NCI-H187 (cell line): ENCODE measurements around the gene ADORA1.

ENCODE experiments used
- DNase-seq, 2 experiments: peaks; one replicate each; lab custom pipeline; 2025; lab: John Stamatoyannopoulos, UW

Gene ADORA1

GRCh38 chr1:203140743-203141520 lies 13.4 kb downstream of the ADORA1 start:
- no peak for DNase-seq

GRCh38 chr1:203142124-203142523 lies 14.6 kb downstream of the ADORA1 start:
- no peak for DNase-seq

GRCh38 chr1:203142684-203143408 lies 15.3 kb downstream of the ADORA1 start:
- peak; percentile 53 to 74 for DNase-seq

GRCh38 chr1:203143641-203144040 lies 16.1 kb downstream of the ADORA1 start:
- no peak for DNase-seq

- DNase-seq = no peak
Observed at GRCh38 chr1:203144661-203145060, 17.1 kb downstream of the ADORA1 start.

- no peak for DNase-seq
Observed at GRCh38 chr1:203145321-203146041, 18.0 kb downstream of the ADORA1 start.

- no peak for DNase-seq
Observed at GRCh38 chr1:203146042-203146369, 18.5 kb downstream of the ADORA1 start.

GRCh38 chr1:203146537-203146936 lies 19.0 kb downstream of the ADORA1 start:
- no peak for DNase-seq

- no peak for DNase-seq
Observed at GRCh38 chr1:203147376-203147775, 19.9 kb downstream of the ADORA1 start.

- no peak for DNase-seq
Observed at GRCh38 chr1:203148127-203148526, 20.6 kb downstream of the ADORA1 start.

GRCh38 chr1:203148579-203148978 lies 21.1 kb downstream of the ADORA1 start:
- DNase-seq = no peak

GRCh38 chr1:203149188-203149840 lies 21.8 kb downstream of the ADORA1 start:
- no peak for DNase-seq

- DNase-seq = no peak
Observed at GRCh38 chr1:203150511-203151297, 23.2 kb downstream of the ADORA1 start.

- DNase-seq = no peak
Observed at GRCh38 chr1:203151362-203152157, 24.0 kb downstream of the ADORA1 start.

- DNase-seq = peak in 1 of 2 experiments; percentile 35
Observed at GRCh38 chr1:203152158-203153034, 24.9 kb downstream of the ADORA1 start.

- DNase-seq = peak; percentile 34 to 63
Observed at GRCh38 chr1:203153051-203153988, 25.8 kb downstream of the ADORA1 start.

- no peak for DNase-seq
Observed at GRCh38 chr1:203153989-203154821, 26.7 kb downstream of the ADORA1 start.

GRCh38 chr1:203156280-203156679 lies 28.8 kb downstream of the ADORA1 start:
- no peak for DNase-seq
